GM19438 (cell line): ENCODE data around the gene CXCL9.
"Not testable (repeated sequence)": the region's sequence is repeated elsewhere in the genome, so short reads cannot be mapped to it uniquely, and the experiment has no call there.

Source experiments
- ATAC-seq: cut with Tn5 transposase; IDR thresholded peaks from one replicate; pipeline ENCODE4 v1.9.1; 2021; ENCODE audit warnings: low read depth; ENCODE audit not compliant: unreplicated experiment

CXCL9 gene

GRCh38 chr4:76013540-76013939 lies 6.2 kb upstream of the CXCL9 start:
- no peak for ATAC-seq

GRCh38 chr4:76012388-76012801 lies 5.1 kb upstream of the CXCL9 start:
- no peak for ATAC-seq

DNA sequence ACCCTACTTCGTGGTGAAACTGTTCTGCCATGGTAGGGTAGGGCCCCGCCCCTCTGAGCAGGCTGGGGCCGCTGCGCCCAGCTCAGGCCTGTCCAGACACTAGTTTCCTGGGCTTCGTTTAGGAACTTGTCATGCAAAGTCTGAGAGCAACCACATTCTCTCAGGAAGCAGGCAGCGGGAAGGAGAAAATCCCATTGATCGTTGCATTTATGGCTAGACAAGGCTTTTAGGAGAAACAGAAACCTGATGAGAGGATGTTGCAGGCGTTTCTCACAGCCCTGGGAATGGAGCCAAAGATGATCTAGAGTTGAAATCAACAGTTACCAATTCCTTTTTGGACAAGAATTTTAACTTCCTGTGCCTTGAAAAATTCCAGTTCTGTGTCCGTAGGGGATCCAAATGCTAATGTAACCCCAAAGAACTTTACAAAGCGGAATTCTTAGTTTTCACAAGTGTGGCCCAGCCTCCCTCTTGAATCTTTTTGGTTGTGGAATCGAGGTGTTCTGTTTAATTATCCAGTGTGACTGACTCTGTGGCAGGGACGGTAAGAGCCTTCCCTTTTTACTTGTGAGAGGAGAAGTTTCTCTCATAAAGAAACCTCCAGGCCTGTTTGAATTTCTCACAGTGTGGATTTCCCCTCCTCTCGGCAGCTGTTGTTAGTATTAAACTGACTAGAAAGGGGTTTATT lies 4.5 kb upstream of the CXCL9 start:
- peak; percentile 64 for ATAC-seq

DNA sequence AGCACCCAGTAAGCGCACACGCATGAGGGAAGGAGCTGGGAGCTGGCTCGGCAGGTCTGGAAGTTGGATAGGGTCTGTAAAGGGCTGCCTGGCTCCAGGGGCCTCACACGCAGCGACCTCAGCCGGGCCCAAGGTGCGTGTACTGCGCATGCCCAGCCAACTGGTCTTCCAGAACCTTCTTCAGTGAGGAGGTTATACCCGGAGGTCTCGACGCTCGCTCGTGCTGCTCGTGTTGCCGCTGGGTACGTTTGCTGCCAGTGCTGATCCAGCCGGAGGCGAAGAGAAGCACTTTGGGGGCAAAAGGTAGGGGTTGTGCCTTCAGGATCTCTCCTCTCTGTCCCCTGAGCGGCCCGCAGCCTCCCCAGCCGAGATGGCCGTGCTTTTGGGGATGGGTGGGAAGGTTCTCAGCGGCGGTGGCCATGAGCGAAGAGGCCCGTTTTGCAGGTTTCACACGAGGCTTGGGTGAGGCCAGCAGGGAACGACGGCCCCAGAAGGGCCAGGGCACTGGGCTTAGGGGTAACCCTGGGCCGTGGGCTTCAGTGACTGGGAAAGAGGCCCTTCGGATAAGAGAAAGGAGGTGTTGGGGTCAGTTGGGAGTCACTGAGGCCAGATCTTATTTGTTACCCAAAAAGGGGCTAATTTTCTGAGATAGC lies 3.8 kb upstream of the CXCL9 start:
- ATAC-seq: no peak

- ATAC-seq: no peak
Measured at GRCh38 chr4:76010576-76010975, 3.3 kb upstream of the CXCL9 start.

- ATAC-seq: no peak
Measured at GRCh38 chr4:76009311-76009710, 2.0 kb upstream of the CXCL9 start.

DNA sequence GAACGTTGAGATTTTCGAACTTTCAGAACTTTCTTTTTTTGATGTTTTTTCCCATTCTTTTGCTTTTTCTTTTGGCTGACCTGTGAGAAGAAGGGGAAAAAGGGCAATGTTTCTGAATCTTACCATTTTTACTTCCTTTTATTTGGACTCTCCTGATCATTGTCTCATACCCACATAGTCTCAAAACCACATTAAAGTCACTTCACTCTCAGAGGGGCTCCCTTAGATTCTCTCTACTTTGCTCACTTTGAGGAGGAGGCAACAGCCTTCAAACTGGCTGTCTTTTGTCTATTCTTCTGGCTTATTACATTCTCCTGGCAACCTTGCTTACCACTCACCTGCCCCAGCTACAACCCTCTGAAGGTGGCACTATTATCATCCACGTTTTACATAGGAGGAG lies 3.7 kb downstream of the CXCL9 start:
- no peak for ATAC-seq

DNA sequence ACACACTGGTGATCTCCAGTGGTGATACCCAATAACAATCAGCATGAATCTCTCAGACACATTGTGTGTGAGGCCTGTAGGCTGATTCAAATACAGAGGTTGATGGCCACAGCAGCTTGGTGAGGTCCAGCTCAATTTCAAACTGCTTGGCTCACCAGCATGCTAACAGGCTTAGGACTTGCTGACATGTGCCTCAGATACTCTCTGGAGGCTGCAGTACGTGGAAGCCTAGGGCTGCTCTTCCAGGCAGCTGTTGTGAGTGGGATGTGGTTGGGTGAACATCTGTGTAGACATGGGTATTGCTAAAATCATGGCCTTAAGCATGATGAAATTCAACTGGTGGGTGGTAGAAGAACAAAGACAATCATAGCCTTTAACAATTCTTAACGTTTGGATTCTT lies 4.3 kb downstream of the CXCL9 start:
- no peak for ATAC-seq

DNA sequence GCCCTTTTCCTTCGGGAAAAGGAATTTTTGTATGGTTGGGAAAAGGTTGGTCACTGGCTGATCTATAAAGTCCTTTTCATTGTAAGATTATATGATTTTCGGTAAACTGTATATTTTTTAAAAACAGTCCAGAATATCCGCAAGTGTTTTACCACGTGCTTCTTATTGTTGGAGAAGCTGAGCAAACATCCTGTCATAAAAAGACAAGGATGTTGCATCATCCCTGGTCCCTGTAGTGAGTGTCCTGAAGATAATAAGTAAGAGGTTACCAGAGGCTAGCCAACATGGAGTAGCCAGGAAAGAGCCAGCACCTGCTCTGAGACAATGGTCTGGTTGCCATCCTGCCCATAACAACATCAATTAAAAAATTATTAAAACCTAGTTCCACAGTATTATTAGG lies 5.1 kb downstream of the CXCL9 start:
- ATAC-seq: no peak

- no peak for ATAC-seq
Measured at GRCh38 chr4:76001700-76002099, 5.6 kb downstream of the CXCL9 start.

- no peak for ATAC-seq
Measured at GRCh38 chr4:76000279-76000678, 7.0 kb downstream of the CXCL9 start.

- not testable (repeated sequence) for ATAC-seq
Measured at GRCh38 chr4:75998525-75999147, 8.7 kb downstream of the CXCL9 start.

DNA sequence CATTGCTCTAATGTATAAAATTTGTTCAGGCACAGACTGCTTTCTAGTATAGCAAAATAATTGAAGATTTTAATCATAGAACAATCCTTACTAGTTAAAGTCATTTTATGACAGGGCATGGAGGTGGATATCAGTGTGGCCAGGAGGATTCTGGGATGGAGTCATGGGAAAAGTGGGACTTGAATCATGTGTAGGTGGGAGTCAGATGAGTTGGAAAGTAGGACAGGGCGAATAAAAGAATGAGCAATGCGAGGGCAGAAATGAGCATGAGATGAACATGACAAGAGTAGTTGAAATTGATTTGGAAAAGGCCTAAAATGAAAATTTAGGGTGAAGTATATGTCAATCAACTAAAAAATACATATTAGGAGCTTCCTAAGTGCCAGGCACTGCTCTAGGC lies 9.4 kb downstream of the CXCL9 start:
- ATAC-seq: no peak

GRCh38 chr4:75997081-75997480 lies 10.2 kb downstream of the CXCL9 start:
- ATAC-seq: no peak

- no peak for ATAC-seq
Measured at GRCh38 chr4:75995727-75996126, 11.6 kb downstream of the CXCL9 start.

DNA sequence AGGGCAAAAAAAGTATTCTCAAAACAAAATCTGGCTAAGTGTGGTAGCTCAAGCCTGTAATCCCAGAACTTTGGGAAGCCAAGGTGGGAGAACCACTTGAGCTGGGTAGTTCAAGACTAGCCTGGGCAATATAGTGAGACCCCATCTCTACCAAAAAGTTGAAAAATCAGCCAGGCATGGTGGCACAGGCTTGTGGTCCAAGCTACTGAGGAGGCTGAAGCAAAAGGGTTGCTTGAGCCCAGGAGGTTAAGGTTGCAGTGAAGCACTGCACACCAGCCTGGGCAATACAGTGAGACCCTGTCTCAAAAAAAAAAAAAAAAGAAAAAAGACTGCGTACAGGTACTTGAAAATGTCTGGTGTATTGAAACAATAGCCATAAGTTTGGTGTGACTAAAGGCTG lies 14.8 kb downstream of the CXCL9 start:
- no peak for ATAC-seq

- ATAC-seq: no peak
Measured at GRCh38 chr4:75989846-75990528, 17.3 kb downstream of the CXCL9 start.

DNA sequence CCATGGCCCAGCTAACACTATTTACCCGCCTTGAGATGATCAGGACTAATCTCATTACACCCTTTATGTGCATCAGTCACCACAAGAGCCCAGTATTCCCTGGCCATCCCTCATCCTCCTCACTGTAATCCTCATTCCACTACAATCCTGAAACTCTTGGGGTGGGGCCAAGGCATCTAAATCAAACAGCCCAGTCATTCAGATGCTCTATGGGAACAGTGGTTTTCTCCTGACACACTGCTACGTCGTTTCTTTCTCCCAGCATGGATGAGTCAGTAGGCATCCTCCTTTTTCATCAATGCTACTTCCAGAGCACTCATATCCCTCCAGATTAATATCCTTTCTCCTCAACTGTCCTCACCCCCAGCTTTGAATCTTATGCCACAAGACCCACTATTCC lies 22.2 kb downstream of the CXCL9 start:
- ATAC-seq: no peak

GRCh38 chr4:75980576-75980975 lies 26.7 kb downstream of the CXCL9 start:
- ATAC-seq: no peak

- ATAC-seq: no peak
Measured at GRCh38 chr4:75976177-75976576, 31.1 kb downstream of the CXCL9 start.

GRCh38 chr4:75973766-75974165 lies 33.5 kb downstream of the CXCL9 start:
- no peak for ATAC-seq
